G401 (cell line): ENCODE measurements around the gene NAAA. TPM values are rescaled to one million over a fixed set of nuclear protein-coding genes. Genes with fewer than 3 reads are reported as not detected.
"Not testable (repeated sequence)": the region's sequence is repeated elsewhere in the genome, so short reads cannot be mapped to it uniquely, and the experiment has no call there.

ENCODE experiments used
- DNase-seq: peaks from one replicate; pipeline ENCODE4 v3.0.0-alpha.2; 2015; ENCODE audit warnings: low spot score
- in situ Hi-C: cut with HindIII; loops from 2 replicates; pipeline ENCODE4 v1.10.0; 2016; ENCODE audit warnings: low sequenced_read_pairs, mixed read lengths
- total RNA-seq: library from RNA; depleted of rRNA; stranded (reverse); fragments of >200 nt; shearing (Covaris generic); gene quantifications from 2 replicates; pipeline ENCODE4 v1.2.3, GENCODE V29; 2014; rRNA removed

Gene NAAA
- total RNA-seq, result 23.5 and 50.0 TPM in 2 replicates

GRCh38 chr4:75940692-75941253 is at the start of gene NAAA:
Gene NAAA, minus strand, starts transcription at chr4:75941013. Its CDS starts 64 bp downstream, at chr4:75940949.
- peak; percentile 78 for DNase-seq
- in situ Hi-C loops, result no loop called here

GRCh38 chr4:75989846-75990528 is 49.2 kb upstream of the NAAA start:
- no peak for DNase-seq
- in situ Hi-C loops, result no loop called here

DNA sequence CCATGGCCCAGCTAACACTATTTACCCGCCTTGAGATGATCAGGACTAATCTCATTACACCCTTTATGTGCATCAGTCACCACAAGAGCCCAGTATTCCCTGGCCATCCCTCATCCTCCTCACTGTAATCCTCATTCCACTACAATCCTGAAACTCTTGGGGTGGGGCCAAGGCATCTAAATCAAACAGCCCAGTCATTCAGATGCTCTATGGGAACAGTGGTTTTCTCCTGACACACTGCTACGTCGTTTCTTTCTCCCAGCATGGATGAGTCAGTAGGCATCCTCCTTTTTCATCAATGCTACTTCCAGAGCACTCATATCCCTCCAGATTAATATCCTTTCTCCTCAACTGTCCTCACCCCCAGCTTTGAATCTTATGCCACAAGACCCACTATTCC is 44.3 kb upstream of the NAAA start:
- in situ Hi-C loops, result no loop called here
- DNase-seq, result no peak

DNA sequence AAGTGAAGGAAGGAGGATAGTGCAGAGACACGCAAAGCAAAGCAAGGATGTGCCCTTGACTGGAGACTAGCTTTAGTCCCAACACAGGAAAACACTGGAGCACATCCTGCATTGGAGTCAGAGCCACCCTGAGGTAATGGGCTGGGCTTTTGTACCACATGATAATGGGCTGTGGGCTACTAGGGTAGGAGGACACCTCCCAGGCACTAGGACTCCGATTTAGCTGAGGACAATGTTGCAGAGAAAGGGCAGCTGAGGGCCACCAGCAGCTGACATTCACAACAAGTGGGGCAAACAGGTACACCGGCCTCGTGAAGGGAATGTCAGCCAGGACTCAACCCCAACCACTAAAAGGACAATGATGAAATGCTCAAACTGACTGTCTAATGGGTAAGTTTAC is 39.8 kb upstream of the NAAA start:
- no peak for DNase-seq
- in situ Hi-C loops, result no loop called here

- DNase-seq, result no peak
- in situ Hi-C loops, result no loop called here
Measured at GRCh38 chr4:75976177-75976576, 35.4 kb upstream of the NAAA start.

DNA sequence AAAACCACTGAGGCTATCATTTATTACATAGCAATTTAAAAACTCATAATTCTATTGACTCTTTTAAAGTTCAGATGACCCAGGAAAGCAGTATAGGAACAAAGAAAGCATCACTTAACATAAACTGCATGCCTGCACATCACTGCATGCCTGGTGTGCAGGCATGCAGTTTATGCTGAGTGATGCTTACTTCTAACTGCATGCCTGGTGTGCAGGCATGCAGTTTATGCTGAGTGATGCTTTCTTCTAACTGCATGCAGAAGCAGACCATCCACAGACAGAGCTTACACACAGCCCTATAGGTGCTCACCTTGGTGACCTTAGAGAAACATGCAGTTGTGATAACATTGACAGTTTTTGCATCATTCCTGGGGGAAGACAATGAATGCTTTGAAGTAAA is 33.0 kb upstream of the NAAA start:
- in situ Hi-C loops, result no loop called here

DNA sequence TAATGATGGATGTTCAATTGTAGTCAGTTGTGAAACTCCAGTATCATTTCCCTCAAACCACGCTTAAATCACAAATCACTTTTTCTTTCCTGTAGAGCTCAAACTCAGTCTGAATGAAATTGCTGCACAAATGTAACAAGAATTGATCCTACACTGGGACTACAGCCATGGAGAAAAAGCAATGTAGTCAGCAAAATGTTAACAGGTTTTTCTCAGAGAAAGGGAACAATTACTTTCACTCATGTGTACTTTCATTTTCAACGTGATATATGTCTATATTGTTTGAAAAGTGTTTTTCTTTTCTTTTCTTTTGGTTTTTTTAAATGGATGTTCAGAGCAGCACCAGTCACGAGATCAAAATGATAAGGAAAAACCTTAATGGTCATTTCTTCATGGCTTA is 27.3 kb upstream of the NAAA start:
- no peak for DNase-seq
- in situ Hi-C loops, result no loop called here

More for the DNA sequence above, 33.0 kb upstream of the NAAA start:
- no peak for DNase-seq

- in situ Hi-C loops, result no loop called here
- DNase-seq, result no peak
Measured at GRCh38 chr4:75963558-75963957, 22.7 kb upstream of the NAAA start.

DNA sequence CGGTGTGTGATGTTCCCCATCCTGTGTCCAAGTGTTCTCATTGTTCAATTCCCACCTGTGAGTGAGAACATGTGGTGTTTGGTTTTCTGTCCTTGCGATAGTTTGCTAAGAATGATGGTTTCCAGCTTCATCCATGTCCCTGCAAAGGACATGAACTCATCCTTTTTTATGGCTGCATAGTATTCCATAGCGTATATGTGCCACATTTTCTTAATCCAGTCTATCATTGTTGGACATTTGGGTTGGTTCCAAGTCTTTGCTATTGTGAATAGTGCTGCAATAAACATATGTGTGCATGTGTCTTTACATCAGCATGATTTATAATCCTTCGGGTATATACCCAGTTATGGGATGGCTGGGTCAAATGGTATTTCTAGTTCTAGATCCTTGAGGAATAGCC is 21.3 kb upstream of the NAAA start:
- in situ Hi-C loops, DNase-seq: not testable (repeated sequence)

DNA sequence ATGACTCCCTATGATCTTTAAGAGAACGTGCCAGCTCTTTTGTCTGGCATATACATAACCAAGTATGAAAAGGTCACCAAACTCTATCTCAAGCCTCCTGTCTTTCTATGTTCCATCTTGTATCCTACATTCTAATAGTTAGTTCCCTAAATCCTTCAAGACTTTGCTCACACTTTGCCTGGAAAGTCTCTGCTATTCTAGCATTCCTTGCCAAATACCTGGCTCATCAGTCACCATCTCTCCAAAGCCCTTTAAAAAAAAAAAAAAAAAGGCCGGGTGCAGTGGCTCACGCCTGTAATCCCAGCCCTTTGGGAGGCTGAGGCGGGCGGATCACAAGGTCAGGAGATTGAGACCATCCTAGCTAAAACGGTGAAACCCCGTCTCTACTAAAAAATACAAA is 17.7 kb upstream of the NAAA start:
- DNase-seq, in situ Hi-C loops: not testable (repeated sequence)

DNA sequence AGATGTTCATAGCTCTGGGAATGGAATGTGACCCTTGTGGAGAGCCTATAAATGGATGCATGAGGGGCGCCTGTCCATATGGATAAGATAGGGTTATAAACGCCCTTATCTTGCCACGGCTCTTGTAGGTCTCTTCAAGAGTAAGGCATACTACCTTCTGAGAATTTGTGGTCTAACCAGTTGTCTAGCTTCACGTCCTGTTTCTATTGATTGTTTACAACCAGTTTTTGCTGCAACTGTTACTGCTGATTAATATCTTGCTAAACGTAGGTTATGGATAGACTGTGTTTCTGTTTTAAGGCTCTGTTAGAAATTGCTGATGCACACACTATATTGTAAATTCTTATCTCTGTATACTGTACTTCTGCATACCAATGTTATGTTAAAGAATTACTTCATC is 14.0 kb upstream of the NAAA start:
- DNase-seq, in situ Hi-C loops: not testable (repeated sequence)

DNA sequence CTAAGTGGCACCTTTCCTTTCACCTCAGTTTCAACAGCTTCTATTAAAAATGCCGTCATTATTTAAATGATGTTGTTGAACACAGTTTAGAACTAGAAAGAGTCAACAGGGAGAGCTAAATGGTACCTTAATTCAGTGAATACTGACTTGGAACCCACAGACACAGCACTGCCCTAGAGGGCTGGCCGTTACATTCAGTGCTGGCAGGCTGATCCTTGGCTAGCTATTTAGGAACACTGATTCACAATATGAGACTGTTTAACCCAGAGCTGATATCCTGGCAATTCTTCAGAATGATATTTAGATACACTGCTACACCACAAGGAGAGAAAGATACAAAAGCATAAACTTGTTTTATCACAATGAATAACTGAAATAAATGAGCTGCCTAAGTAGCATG is 12.7 kb upstream of the NAAA start:
- no peak for DNase-seq
- in situ Hi-C loops, result no loop called here

DNA sequence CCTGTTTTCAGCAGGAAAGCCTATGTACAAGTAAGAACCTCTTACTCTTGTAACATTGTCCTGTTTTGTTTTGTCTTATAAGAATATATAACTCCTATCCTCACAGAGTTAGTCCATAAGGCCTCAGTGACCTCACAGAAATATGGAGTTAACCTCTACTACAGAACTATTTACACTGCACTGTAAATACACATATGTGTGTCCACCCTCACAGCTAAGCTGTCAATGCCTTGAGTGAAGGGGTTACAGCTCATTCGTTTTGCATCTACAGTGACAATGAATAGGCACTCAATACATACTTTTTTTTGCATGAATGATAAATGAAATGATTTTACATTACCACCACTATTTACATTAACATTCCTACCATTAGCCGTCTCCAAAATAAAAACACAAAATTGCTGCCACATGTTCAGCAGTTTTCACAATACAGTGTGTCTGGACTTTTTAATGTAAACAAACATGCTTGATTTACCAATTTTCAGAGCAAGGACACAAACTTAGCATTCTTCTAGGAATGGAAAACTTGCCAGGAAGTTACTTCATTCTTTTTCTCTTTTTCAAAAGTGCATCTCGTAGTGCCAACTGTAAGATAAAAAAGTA is 9.5 kb upstream of the NAAA start:
- in situ Hi-C loops, result no loop called here

GRCh38 chr4:75948822-75949444 is 8.1 kb upstream of the NAAA start:
- in situ Hi-C loops, result no loop called here
- no peak for DNase-seq

More for the DNA sequence above, 9.5 kb upstream of the NAAA start:
- DNase-seq, result no peak

DNA sequence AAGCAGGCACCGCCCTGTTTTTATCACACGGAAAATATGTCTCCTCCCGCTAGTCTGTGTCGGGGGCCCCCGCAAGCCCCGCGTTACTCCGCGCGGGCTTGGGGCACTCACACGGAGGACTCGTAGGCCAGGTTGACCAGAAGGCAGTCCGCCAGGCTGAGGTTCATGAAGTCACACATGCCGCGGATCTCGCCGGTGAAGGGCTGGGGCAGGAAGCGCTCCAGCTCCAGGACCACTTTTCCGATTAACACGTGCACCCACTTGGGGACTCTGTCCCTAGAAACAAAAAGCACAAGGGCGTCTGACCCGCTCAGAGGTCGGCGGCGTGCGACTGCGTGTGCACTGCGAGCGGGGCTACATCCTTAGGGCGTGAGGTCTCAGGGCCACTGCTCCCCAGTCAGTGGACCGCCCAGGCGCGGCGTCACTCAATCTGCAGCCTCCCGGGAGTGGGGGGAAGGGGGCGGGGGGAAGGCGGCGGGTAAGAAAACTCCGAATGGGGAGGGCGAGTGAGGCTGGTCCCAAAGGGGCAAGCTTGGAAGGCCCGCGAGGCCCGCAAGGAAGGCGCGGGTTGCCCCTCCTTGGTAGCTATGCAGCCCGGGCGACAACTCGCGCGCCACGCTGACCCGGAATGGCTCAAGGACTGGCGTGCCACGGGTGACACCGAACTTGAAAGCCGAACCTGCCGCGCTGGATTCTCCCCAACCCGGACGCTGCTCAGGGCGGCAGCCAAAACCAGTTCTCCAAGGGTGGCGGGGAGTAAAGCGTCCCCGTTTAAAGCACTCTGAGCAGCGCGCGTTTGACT is 722 bp downstream of the NAAA start:
- in situ Hi-C loops, result no loop called here
- peak; percentile 71 for DNase-seq

- DNase-seq, result no peak
- in situ Hi-C loops, result no loop called here
Measured at GRCh38 chr4:75935628-75936027, 5.2 kb downstream of the NAAA start.

GRCh38 chr4:75930152-75930551 is 10.7 kb downstream of the NAAA start:
- no peak for DNase-seq
- in situ Hi-C loops, result no loop called here

DNA sequence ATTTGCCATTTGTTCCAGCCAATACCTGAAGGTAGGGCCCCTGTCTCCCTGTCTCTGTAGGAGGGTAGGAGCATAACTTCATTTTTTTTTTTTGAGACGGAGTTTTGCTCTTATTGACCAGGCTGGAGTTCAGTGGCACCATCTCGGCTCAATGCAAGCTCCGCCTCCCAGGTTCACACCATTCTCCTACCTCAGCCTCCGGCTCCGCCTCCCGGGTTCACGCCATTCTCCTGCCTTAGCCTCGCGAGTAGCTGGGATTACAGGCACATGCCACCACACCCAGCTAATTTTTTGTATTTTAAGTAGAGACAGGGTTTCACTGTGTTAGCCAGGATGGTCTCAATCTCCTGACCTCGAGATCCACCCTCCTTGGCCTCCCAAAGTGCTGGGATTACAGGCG is 15.9 kb downstream of the NAAA start:
- in situ Hi-C loops, DNase-seq: not testable (repeated sequence)

- no peak for DNase-seq
- in situ Hi-C loops, result no loop called here
Measured at GRCh38 chr4:75924309-75924827, 16.4 kb downstream of the NAAA start.
